Purkinje cell (primary cell): ENCODE results near the gene THY1. TPM values are rescaled to one million over a fixed set of nuclear protein-coding genes. Genes with fewer than 3 reads are reported as not detected.

ENCODE experiments used
- polyA plus RNA-seq: library from polyadenylated mRNA; unstranded; fragments of >200 nt; fragmentation: Nextera tagmentation; gene quantifications from 2 replicates; pipeline ENCODE4 v1.2.1, GENCODE V29; 2014

The THY1 gene
- polyA plus RNA-seq: 541 and 768 TPM in 2 replicates

GRCh38 chr11:119422809-119423508 is at the start of gene THY1:
Gene THY1, minus strand, starts transcription at chr11:119423172. Its CDS starts 2,267 bp downstream, at chr11:119420905.

GRCh38 chr11:119381181-119381988 is 41.6 kb downstream of the THY1 start, which contains the start of gene USP2:
Gene USP2, minus strand, starts transcription at chr11:119381690. Its CDS starts 8,210 bp downstream, at chr11:119373480.

Other genes with a start within 250 kb of the THY1 start
- gene NHERF4, start 237.7 kb downstream of the THY1 start, polyA plus RNA-seq: not detected in 2 replicates
- gene CBL, start 216.8 kb downstream of the THY1 start, polyA plus RNA-seq: 10.4 and 17.6 TPM in 2 replicates
- gene MCAM, start 106.0 kb downstream of the THY1 start, polyA plus RNA-seq: 96.9 and 152 TPM in 2 replicates
- gene RNF26, start 88.6 kb downstream of the THY1 start, polyA plus RNA-seq: 3.4 and 8.3 TPM in 2 replicates
- not detected in 2 replicates for gene C1QTNF5, start 82.3 kb downstream of the THY1 start, polyA plus RNA-seq
- gene MFRP, start 76.5 kb downstream of the THY1 start, polyA plus RNA-seq: not detected in 2 replicates
- gene USP2, start 41.5 kb downstream of the THY1 start, polyA plus RNA-seq: 7.3 and 11.7 TPM in 2 replicates